HEK293T (cell line): ENCODE measurements around the gene EPS8L2.

ENCODE experiments used
- BHLHE40 ChIP-seq: fragments of 450-650 bp; IDR thresholded peaks from 2 replicates; pipeline ENCODE4 v1.6.1; 2016; ENCODE audit warnings: mild to moderate bottlenecking, moderate library complexity, borderline replicate concordance
- SP1 ChIP-seq: fragments of 450-650 bp; IDR thresholded peaks from 2 replicates; pipeline ENCODE4 v1.6.1; 2017
- ZNF384 ChIP-seq: fragments of 450-650 bp; IDR thresholded peaks from 2 replicates; pipeline ENCODE4 v1.6.1; 2016

DNA sequence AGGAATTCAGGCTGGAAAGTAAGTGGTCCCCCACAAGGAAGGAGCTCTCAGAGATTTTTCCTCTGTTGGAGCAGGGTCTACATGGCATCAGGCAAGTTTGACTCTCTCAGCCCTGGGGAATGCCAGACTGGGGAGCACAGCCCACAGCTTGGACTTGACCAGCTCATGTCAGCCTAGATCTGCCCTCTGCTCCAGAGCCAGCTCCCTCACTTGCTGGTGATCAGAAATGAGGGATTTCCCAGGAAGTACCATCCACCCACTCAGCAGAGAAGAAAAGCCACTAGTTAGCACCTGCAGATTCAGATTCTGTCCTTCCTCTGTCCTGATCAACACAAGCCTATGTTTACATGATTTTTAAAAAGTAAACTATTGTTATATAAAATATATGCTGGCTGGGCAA, 54.2 kb downstream of the EPS8L2 start:
- TF ChIP-seq BHLHE40: no peak
- no peak for TF ChIP-seq ZNF384
- no peak for TF ChIP-seq SP1
